SK-N-MC (cell line): ENCODE measurements around the gene UFSP1.
"Not testable (repeated sequence)": the region's sequence is repeated elsewhere in the genome, so short reads cannot be mapped to it uniquely, and the experiment has no call there.

Experiments used
- DNase-seq: peaks from one replicate; pipeline ENCODE4 v3.0.0-alpha.2; 2011; ENCODE audit warnings: low read depth, low spot score
- H3K27ac ChIP-seq: fragments of 200-600 bp; sonication (generic); 2 replicates; pipeline ENCODE4 v1.5.1; 2016; ENCODE audit warnings: mixed run types
- H3K36me3 ChIP-seq: fragments of 200-600 bp; sonication (generic); 2 replicates; pipeline ENCODE4 v1.6.1; 2017; ENCODE audit warnings: antibody characterized with exemption, low read length, mixed read lengths; ENCODE audit not compliant: insufficient read depth
- H3K4me3 ChIP-seq: fragments of 200-600 bp; sonication (generic); 2 replicates; pipeline ENCODE4 v1.5.1; 2016
- H3K9ac ChIP-seq: fragments of 200-600 bp; sonication (generic); 2 replicates; pipeline ENCODE4 v1.8.0; 2017; ENCODE audit warnings: mixed run types, mixed read lengths; ENCODE audit not compliant: insufficient read length
- H3K9me3 ChIP-seq: fragments of 200-600 bp; sonication (generic); 2 replicates; pipeline ENCODE4 v1.6.1; 2017; ENCODE audit warnings: low read depth, mild to moderate bottlenecking, antibody characterized with exemption, low read length, moderate library complexity, mixed read lengths
- EZH2 ChIP-seq: fragments of 200-600 bp; sonication (generic); IDR thresholded peaks from one replicate; pipeline ENCODE4 v1.6.1; 2017; ENCODE audit warnings: antibody characterized with exemption
- FOXP2 ChIP-seq: optimal IDR thresholded peaks from 2 replicates; pipeline ENCODE3; 2011; ENCODE audit warnings: mild to moderate bottlenecking, moderate library complexity; ENCODE audit not compliant: insufficient read depth; ENCODE audit errors: extremely low read length, control extremely low read depth
- POLR2AphosphoS5 ChIP-seq: IDR thresholded peaks from 2 replicates; pipeline ENCODE4 v1.6.1; 2012; ENCODE audit warnings: mild to moderate bottlenecking, low read depth, low read length, borderline replicate concordance

Gene UFSP1

GRCh38 chr7:100914879-100915447 lies 25.4 kb upstream of the UFSP1 start:
- H3K9ac ChIP-seq, result no peak overlapping the region
- no peak overlapping the region for H3K4me3 ChIP-seq
- DNase-seq, result no peak
- H3K27ac ChIP-seq, result no peak overlapping the region
- TF ChIP-seq EZH2, result no peak
- TF ChIP-seq POLR2AphosphoS5, result no peak
- no peak for TF ChIP-seq FOXP2
- H3K36me3 ChIP-seq, result no peaks in the 10 kb centered on the region
- H3K9me3 ChIP-seq, result no peaks in the 10 kb centered on the region

- H3K4me3 ChIP-seq, result no peak overlapping the region
- no peak overlapping the region for H3K9ac ChIP-seq
- DNase-seq, result no peak
- TF ChIP-seq FOXP2, result no peak
- TF ChIP-seq POLR2AphosphoS5, result no peak
- TF ChIP-seq EZH2, result no peak
- H3K9me3 ChIP-seq, result no peaks in the 10 kb centered on the region
- H3K27ac ChIP-seq, result no peak overlapping the region
- H3K36me3 ChIP-seq, result no peaks in the 10 kb centered on the region
These were observed 24.8 kb upstream of the UFSP1 start for GRCh38 chr7:100914208-100914878.

- no peak for TF ChIP-seq EZH2
- no peak for TF ChIP-seq POLR2AphosphoS5
- TF ChIP-seq FOXP2, result no peak
- Histone ChIP-seq H3K27ac (no peak overlapping the region), H3K9me3 (no peaks in the 10 kb centered on the region), H3K4me3 (no peak overlapping the region), H3K9ac (no peak overlapping the region), H3K36me3 (no peaks in the 10 kb centered on the region)
- DNase-seq, result no peak
These were observed 22.0 kb upstream of the UFSP1 start for GRCh38 chr7:100911484-100911883.

DNA sequence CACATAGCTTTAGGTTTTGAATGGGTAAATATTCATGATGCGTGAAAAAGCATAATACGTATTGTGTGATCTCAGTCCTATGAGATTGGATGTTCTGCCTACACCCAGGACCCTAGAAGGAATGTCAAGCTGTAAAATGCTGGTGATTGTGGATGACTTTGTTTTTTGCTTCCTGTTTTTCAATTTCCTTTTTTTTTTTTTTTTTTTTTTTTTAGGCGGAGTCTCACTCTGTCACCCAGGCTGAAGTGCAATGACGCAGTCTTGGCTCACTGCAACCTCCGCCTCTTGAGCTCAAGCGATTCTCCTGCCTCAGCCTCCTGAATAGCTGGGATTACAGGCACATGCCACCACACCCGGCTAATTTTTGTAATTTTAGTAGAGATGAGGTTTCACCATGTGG lies 20.9 kb upstream of the UFSP1 start:
- DNase-seq, H3K9me3 ChIP-seq, H3K36me3 ChIP-seq, H3K27ac ChIP-seq, H3K4me3 ChIP-seq, H3K9ac ChIP-seq: not testable (repeated sequence)

GRCh38 chr7:100908512-100908911 lies 19.0 kb upstream of the UFSP1 start:
- TF ChIP-seq FOXP2 (no peak), POLR2AphosphoS5 (no peak), EZH2 (no peak)
- Histone ChIP-seq H3K4me3 (no peak overlapping the region), H3K9me3 (no peaks in the 10 kb centered on the region), H3K9ac (no peak overlapping the region), H3K36me3 (no peaks in the 10 kb centered on the region), H3K27ac (no peak overlapping the region)
- no peak for DNase-seq

DNA sequence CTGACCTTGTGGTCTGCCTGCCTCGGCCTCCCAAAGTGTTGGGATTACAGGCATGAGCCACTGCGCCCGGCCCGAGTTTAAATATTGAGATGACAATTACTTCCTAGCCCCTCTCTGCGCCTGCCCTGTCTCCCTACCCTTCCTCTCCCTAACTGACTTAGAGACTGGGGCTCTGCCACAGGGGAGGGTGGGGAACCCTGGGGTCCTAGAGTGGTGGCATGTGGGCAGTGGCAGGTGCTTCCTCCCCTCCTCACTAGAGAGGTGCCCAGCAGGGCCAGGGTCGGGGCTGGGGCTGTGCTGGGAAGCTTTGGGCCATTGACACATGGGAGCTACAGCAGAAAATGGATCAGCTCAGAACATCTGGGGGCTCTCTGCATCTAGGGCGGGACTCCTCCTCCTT lies 13.1 kb upstream of the UFSP1 start:
- Histone ChIP-seq H3K9ac (no peak overlapping the region), H3K9me3 (no peaks in the 10 kb centered on the region), H3K27ac (no peak overlapping the region), H3K4me3 (no peak overlapping the region), H3K36me3 (no peaks in the 10 kb centered on the region)
- no peak for TF ChIP-seq POLR2AphosphoS5
- TF ChIP-seq FOXP2, result no peak
- no peak for TF ChIP-seq EZH2
- no peak for DNase-seq

- TF ChIP-seq FOXP2 (no peak), EZH2 (no peak)
- DNase-seq, result no peak
These were observed 12.4 kb upstream of the UFSP1 start for GRCh38 chr7:100901921-100902332.

DNA sequence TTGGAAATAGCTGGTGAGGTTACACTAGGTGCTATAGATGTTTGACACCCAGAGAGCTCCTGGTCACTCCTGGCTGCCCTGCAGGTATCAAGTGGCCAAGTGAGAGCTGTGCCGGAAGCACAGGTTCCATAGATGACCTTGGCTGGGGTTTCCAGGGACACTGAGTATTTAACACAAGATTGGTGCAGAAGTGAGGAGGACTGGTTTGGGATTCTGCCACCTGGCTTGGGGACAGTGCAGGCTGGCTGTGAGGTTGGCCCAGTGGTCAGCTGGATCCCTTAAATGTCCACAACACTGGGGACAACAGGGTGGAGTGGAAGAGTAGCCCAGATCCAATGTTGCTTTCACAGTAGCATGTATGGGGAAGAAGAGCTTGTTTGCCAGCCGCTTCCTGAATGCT lies 11.5 kb upstream of the UFSP1 start:
- no peaks in the 10 kb centered on the region for H3K9me3 ChIP-seq
- no peak for TF ChIP-seq FOXP2
- no peak for TF ChIP-seq POLR2AphosphoS5
- no peak for TF ChIP-seq EZH2
- no peaks in the 10 kb centered on the region for H3K36me3 ChIP-seq
- no peak overlapping the region for H3K27ac ChIP-seq
- no peak overlapping the region for H3K4me3 ChIP-seq
- no peak for DNase-seq
- no peak overlapping the region for H3K9ac ChIP-seq

More at GRCh38 chr7:100901921-100902332, 12.4 kb upstream of the UFSP1 start:
- no peak overlapping the region for H3K9ac ChIP-seq
- H3K36me3 ChIP-seq, result no peaks in the 10 kb centered on the region
- H3K27ac ChIP-seq, result no peak overlapping the region
- no peaks in the 10 kb centered on the region for H3K9me3 ChIP-seq
- no peak overlapping the region for H3K4me3 ChIP-seq

- DNase-seq, result no peak
- no peak overlapping the region for H3K27ac ChIP-seq
- no peaks in the 10 kb centered on the region for H3K9me3 ChIP-seq
- no peak for TF ChIP-seq FOXP2
- TF ChIP-seq POLR2AphosphoS5, result no peak
- no peak for TF ChIP-seq EZH2
- no peaks in the 10 kb centered on the region for H3K36me3 ChIP-seq
- no peak overlapping the region for H3K9ac ChIP-seq
- H3K4me3 ChIP-seq, result no peak overlapping the region
These were observed 9.9 kb upstream of the UFSP1 start for GRCh38 chr7:100899432-100899831.
